Measurements from ENCODE around the gene RNU5D-1. TPM values are rescaled to one million over a fixed set of nuclear protein-coding genes. Genes with fewer than 3 reads are reported as not detected.
A peak's percentile ranks its signal among the peaks of the same experiment; 100 is the strongest.
"Not testable (repeated sequence)": the region's sequence is repeated elsewhere in the genome, so short reads cannot be mapped to it uniquely, and the experiment has no call there.

RNU5D-1 gene
- total RNA-seq, 1 donor from 2014 or later: not detected

- Mint-ChIP-seq H3K27ac (ENCODE audit: unreplicated experiment) (peak overlapping the region; percentile 87), H3K4me3 (ENCODE audit: unreplicated experiment) (peak overlapping the region; percentile 97), H3K4me1 (ENCODE audit: unreplicated experiment) (peaks cover 22% of the 10 kb centered on the region), H3K9me3 (ENCODE audit: unreplicated experiment) (no peaks in the 10 kb centered on the region), H3K27me3 (ENCODE audit: unreplicated experiment) (peaks cover 13% of the 10 kb centered on the region), H3K36me3 (ENCODE audit: low read depth, unreplicated experiment) (peaks cover 32% of the 10 kb centered on the region)
- no peak for DNase-seq (ENCODE audit: low spot score)
- TF ChIP-seq, protein P1, sequence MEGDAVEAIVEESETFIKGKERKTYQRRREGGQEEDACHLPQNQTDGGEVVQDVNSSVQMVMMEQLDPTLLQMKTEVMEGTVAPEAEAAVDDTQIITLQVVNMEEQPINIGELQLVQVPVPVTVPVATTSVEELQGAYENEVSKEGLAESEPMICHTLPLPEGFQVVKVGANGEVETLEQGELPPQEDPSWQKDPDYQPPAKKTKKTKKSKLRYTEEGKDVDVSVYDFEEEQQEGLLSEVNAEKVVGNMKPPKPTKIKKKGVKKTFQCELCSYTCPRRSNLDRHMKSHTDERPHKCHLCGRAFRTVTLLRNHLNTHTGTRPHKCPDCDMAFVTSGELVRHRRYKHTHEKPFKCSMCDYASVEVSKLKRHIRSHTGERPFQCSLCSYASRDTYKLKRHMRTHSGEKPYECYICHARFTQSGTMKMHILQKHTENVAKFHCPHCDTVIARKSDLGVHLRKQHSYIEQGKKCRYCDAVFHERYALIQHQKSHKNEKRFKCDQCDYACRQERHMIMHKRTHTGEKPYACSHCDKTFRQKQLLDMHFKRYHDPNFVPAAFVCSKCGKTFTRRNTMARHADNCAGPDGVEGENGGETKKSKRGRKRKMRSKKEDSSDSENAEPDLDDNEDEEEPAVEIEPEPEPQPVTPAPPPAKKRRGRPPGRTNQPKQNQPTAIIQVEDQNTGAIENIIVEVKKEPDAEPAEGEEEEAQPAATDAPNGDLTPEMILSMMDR (IDR thresholded peaks at IDR 0.05; ENCODE audit: unreplicated experiment): no peak
These were observed 46.6 kb upstream of the RNU5D-1 start for GRCh38 chr1:44777547-44777946.

- H3K27ac Mint-ChIP-seq (ENCODE audit: unreplicated experiment): peak overlapping the region; percentile 70
These were observed 45.7 kb upstream of the RNU5D-1 start for GRCh38 chr1:44776730-44777068.

GRCh38 chr1:44775930-44776729 lies 45.2 kb upstream of the RNU5D-1 start:
- peak overlapping the region; percentile 70 for H3K27ac Mint-ChIP-seq (ENCODE audit: unreplicated experiment)
- H3K9me3 Mint-ChIP-seq (ENCODE audit: unreplicated experiment): no peaks in the 10 kb centered on the region
- H3K4me1 Mint-ChIP-seq (ENCODE audit: unreplicated experiment): peaks cover 22% of the 10 kb centered on the region

More at GRCh38 chr1:44776730-44777068, 45.7 kb upstream of the RNU5D-1 start:
- Mint-ChIP-seq H3K9me3 (ENCODE audit: unreplicated experiment) (no peaks in the 10 kb centered on the region), H3K4me3 (ENCODE audit: unreplicated experiment) (peak overlapping the region; percentile 97), H3K36me3 (ENCODE audit: low read depth, unreplicated experiment) (peaks cover 32% of the 10 kb centered on the region), H3K4me1 (ENCODE audit: unreplicated experiment) (peaks cover 22% of the 10 kb centered on the region), H3K27me3 (ENCODE audit: unreplicated experiment) (peaks cover 12% of the 10 kb centered on the region)
- TF ChIP-seq, protein P1 (IDR thresholded peaks at IDR 0.05; ENCODE audit: unreplicated experiment): no peak
- no peak for DNase-seq (ENCODE audit: low spot score)

GRCh38 chr1:44775078-44775929 lies 44.3 kb upstream of the RNU5D-1 start, which contains the start of gene RPS8:
TSS of gene RPS8 (plus strand) at chr1:44775540. CDS start at chr1:44775597, 57 bp downstream.
- H3K27me3 Mint-ChIP-seq (ENCODE audit: unreplicated experiment): peaks cover 10% of the 10 kb centered on the region
- H3K4me1 Mint-ChIP-seq (ENCODE audit: unreplicated experiment): peaks cover 22% of the 10 kb centered on the region
- no peaks in the 10 kb centered on the region for H3K9me3 Mint-ChIP-seq (ENCODE audit: unreplicated experiment)
- H3K27ac Mint-ChIP-seq (ENCODE audit: unreplicated experiment): peak within 1 kb of the TSS; percentile 97
- TF ChIP-seq, protein P1 (IDR thresholded peaks at IDR 0.05; ENCODE audit: unreplicated experiment): no peak
- H3K36me3 Mint-ChIP-seq (ENCODE audit: low read depth, unreplicated experiment): peaks cover 25% of the 10 kb centered on the region
- DNase-seq (ENCODE audit: low spot score): peak; percentile 84
- H3K4me3 Mint-ChIP-seq (ENCODE audit: unreplicated experiment): peak within 1 kb of the TSS; percentile 97

More at GRCh38 chr1:44775930-44776729, 45.2 kb upstream of the RNU5D-1 start:
- TF ChIP-seq, protein P1 (IDR thresholded peaks at IDR 0.05; ENCODE audit: unreplicated experiment): no peak
- no peak for DNase-seq (ENCODE audit: low spot score)
- Mint-ChIP-seq H3K27me3 (ENCODE audit: unreplicated experiment) (peaks cover 10% of the 10 kb centered on the region), H3K4me3 (ENCODE audit: unreplicated experiment) (peak overlapping the region; percentile 97), H3K36me3 (ENCODE audit: low read depth, unreplicated experiment) (peaks cover 27% of the 10 kb centered on the region)

GRCh38 chr1:44766421-44766820 lies 35.5 kb upstream of the RNU5D-1 start:
- H3K9me3 Mint-ChIP-seq (ENCODE audit: unreplicated experiment); H3K36me3 Mint-ChIP-seq (ENCODE audit: low read depth, unreplicated experiment); H3K27ac Mint-ChIP-seq (ENCODE audit: unreplicated experiment); DNase-seq (ENCODE audit: low spot score); H3K27me3 Mint-ChIP-seq (ENCODE audit: unreplicated experiment); H3K4me1 Mint-ChIP-seq (ENCODE audit: unreplicated experiment); H3K4me3 Mint-ChIP-seq (ENCODE audit: unreplicated experiment): not testable (repeated sequence)

All from endothelial cell (in vitro differentiated cells).